Adrenal gland (tissue), 5 donors: ENCODE data around the gene DYNC1LI1.

ENCODE experiments used
- POLR2A ChIP-seq, 2 donors: fragments of 450-650 bp; IDR thresholded peaks; one replicate each; pipeline ENCODE4 v1.6.1; 2017; ENCODE audit warnings: antibody characterized with exemption in 2 of 2, mild to moderate bottlenecking in 2 of 2, moderate library complexity in 1 of 2
- TF ChIP-seq, protein P1 (sequence below), 6 experiments: fragments of 450-650 bp in 4 of 6; fragments of 200-600 bp in 2 of 6; sonication (generic) in 1 of 6; IDR thresholded peaks; 1 replicate in 5 of 6; 2 replicates in 1 of 6; pipeline versions ENCODE4 v1.5.1 to v1.8.0; 2016 to 2021; ENCODE audit warnings: antibody characterized with exemption in 6 of 6, mild to moderate bottlenecking in 2 of 6, moderate library complexity in 1 of 6
- donor health status: DM: no; HTN: no; CAD: no.

- TF ChIP-seq, protein P1, sequence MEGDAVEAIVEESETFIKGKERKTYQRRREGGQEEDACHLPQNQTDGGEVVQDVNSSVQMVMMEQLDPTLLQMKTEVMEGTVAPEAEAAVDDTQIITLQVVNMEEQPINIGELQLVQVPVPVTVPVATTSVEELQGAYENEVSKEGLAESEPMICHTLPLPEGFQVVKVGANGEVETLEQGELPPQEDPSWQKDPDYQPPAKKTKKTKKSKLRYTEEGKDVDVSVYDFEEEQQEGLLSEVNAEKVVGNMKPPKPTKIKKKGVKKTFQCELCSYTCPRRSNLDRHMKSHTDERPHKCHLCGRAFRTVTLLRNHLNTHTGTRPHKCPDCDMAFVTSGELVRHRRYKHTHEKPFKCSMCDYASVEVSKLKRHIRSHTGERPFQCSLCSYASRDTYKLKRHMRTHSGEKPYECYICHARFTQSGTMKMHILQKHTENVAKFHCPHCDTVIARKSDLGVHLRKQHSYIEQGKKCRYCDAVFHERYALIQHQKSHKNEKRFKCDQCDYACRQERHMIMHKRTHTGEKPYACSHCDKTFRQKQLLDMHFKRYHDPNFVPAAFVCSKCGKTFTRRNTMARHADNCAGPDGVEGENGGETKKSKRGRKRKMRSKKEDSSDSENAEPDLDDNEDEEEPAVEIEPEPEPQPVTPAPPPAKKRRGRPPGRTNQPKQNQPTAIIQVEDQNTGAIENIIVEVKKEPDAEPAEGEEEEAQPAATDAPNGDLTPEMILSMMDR (IDR thresholded peaks at IDR 0.05), result no peak
- TF ChIP-seq POLR2A (IDR thresholded peaks at IDR 0.05), result no peak
Observed at GRCh38 chr3:32619395-32619794, 48.7 kb upstream of the DYNC1LI1 start.
